CD4-positive, alpha-beta T cell (primary cell): ENCODE results near the gene GAS2L2. TPM values are rescaled to one million over a fixed set of nuclear protein-coding genes. Genes with fewer than 3 reads are reported as not detected.

Experiments used
- ATAC-seq: fragments of 200-7000 bp; cut with Tn5 transposase; one replicate; pipeline ENCODE4 v1.10.0; 2022; ENCODE audit warnings: mild to moderate bottlenecking; ENCODE audit not compliant: poor library complexity
- CTCF ChIA-PET: fragments of 350-600 bp; sonication (Branson Sonifier 250); formaldehyde crosslinking; loops from one replicate; lab custom pipeline; 2021; ENCODE audit warnings: antibody characterized with exemption, inconsistent platforms; lab: Charles Lee
- POLR2A ChIA-PET: fragments of 350-600 bp; sonication (Branson Sonifier 250); formaldehyde crosslinking; loops from one replicate; lab custom pipeline; 2021; ENCODE audit warnings: antibody characterized with exemption, inconsistent platforms; lab: Charles Lee
- DNase-seq, 14 experiments: peaks; one replicate each; pipeline ENCODE4 v3.0.0-alpha.2; 2013 to 2020; ENCODE audit warnings: mixed read lengths in 2 of 14
- H3K27ac ChIP-seq, 2 donors: one replicate each; pipeline versions ENCODE4 v1.5.1 to v1.7.0; 2013; ENCODE audit warnings: low read length in 2 of 2, low read depth in 1 of 2, mild to moderate bottlenecking in 1 of 2
- H3K27me3 ChIP-seq, 2 experiments: 1 replicate in 1 of 2; 2 replicates in 1 of 2; pipeline versions ENCODE4 v1.6.1 to v1.7.0; 2013; ENCODE audit warnings: low read length in 2 of 2, control low read depth in 1 of 2, mild to moderate bottlenecking in 1 of 2, moderate library complexity in 1 of 2; ENCODE audit not compliant: insufficient read depth in 2 of 2, control insufficient read depth in 1 of 2
- H3K36me3 ChIP-seq: one replicate; pipeline ENCODE4 v1.6.1; 2013; ENCODE audit warnings: low read length, control low read depth; ENCODE audit not compliant: insufficient read depth
- H3K4me1 ChIP-seq: one replicate; pipeline ENCODE4 v1.6.1; 2013; ENCODE audit warnings: low read length, control low read depth; ENCODE audit not compliant: insufficient read depth
- H3K4me3 ChIP-seq: one replicate; pipeline ENCODE4 v1.5.1; 2013; ENCODE audit warnings: mild to moderate bottlenecking, low read length, moderate library complexity
- H3K9me3 ChIP-seq, 2 experiments: 1 replicate in 1 of 2; 2 replicates in 1 of 2; pipeline versions ENCODE4 v1.6.1 to v1.7.0; 2013; ENCODE audit warnings: low read length in 2 of 2, mild to moderate bottlenecking in 2 of 2, control low read depth in 1 of 2, moderate library complexity in 1 of 2; ENCODE audit not compliant: control insufficient read depth in 1 of 2, insufficient read depth in 1 of 2
- H3K27ac Mint-ChIP-seq: one replicate; pipeline ENCODE4 v1.8.0; 2020; ENCODE audit warnings: mixed read lengths
- H3K27me3 Mint-ChIP-seq: one replicate; pipeline ENCODE4 v1.8.0; 2021; ENCODE audit warnings: mixed read lengths
- H3K36me3 Mint-ChIP-seq: one replicate; pipeline ENCODE4 v1.8.0; 2021; ENCODE audit warnings: low read depth, mixed read lengths
- H3K4me1 Mint-ChIP-seq: one replicate; pipeline ENCODE4 v1.8.0; 2021; ENCODE audit warnings: low read depth, mixed read lengths
- H3K4me3 Mint-ChIP-seq: one replicate; pipeline ENCODE4 v1.8.0; 2020; ENCODE audit warnings: mild to moderate bottlenecking, mixed read lengths
- H3K9me3 Mint-ChIP-seq: one replicate; pipeline ENCODE4 v1.8.0; 2020; ENCODE audit warnings: mixed read lengths
- intact Hi-C, 2 experiments: fragments of 100-400 bp; cut with DNase I in 1 of 2; cut with micrococcal nuclease in 1 of 2; formaldehyde crosslinking; loops; one replicate each; pipeline versions ENCODE4 v1.15.1 to v1.9.0; 2023 to 2025; cut with DNase I, micrococcal nuclease
- total RNA-seq, 174 experiments: library from RNA in 2 of 174; stranded (reverse) in 2 of 174; gene quantifications; one replicate each; pipeline ENCODE4 v1.2.3 and lab custom pipeline; 2021 to 2026
- TF ChIP-seq, protein P1 (sequence below): fragments of 200-600 bp; IDR thresholded peaks from one replicate; pipeline ENCODE4 v1.8.0; 2022; ENCODE audit warnings: antibody characterized with exemption, mild to moderate bottlenecking

GAS2L2 gene
- total RNA-seq, 2 experiments from 2014 or later, result 0.19 to 0.22 TPM

DNA sequence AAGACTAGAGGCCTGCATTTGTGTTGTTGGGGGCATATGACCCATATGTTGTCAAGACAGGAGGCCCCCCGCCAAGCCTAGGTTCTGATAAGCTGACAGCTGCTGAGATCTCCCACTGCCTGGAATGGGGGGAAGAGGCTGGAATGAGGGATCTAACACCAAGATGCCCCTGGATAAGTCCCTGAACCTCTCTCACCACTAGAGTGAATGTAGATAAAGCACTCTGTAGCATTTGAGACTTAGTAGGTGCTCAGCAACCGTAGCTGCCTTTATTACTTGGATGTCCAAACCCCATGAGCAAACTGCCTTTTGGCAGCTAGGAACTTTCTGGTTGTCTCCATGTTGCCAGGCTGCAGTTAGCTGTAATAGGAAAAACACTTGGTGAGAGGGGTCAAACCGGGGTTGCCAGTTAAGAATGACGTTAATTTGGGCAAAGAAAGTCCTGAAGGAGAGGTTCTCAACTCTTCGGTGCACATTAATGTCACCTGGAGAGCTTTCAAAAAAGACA, 26.0 kb downstream of the GAS2L2 start:
- Histone ChIP-seq H3K4me1 (peaks cover 14% of the 10 kb centered on the region), H3K27ac (no peak overlapping the region), H3K27me3 (no peaks in the 10 kb centered on the region), H3K9me3 (no peaks in the 10 kb centered on the region), H3K36me3 (peaks cover 51% of the 10 kb centered on the region), H3K4me3 (no peak overlapping the region)
- Mint-ChIP-seq H3K27ac (no peak overlapping the region), H3K9me3 (no peaks in the 10 kb centered on the region), H3K4me1 (peaks cover 16% of the 10 kb centered on the region), H3K36me3 (peaks cover 57% of the 10 kb centered on the region), H3K4me3 (no peak overlapping the region), H3K27me3 (no peaks in the 10 kb centered on the region)
- CTCF ChIA-PET, result interaction anchor here (1.6 kb wide), 1 partner anchor 9 kb away, joined by 4 read pairs; no protein-coding TSS in a partner anchor
- DNase-seq (no peak), ATAC-seq (no peak)
- TF ChIP-seq, protein P1, sequence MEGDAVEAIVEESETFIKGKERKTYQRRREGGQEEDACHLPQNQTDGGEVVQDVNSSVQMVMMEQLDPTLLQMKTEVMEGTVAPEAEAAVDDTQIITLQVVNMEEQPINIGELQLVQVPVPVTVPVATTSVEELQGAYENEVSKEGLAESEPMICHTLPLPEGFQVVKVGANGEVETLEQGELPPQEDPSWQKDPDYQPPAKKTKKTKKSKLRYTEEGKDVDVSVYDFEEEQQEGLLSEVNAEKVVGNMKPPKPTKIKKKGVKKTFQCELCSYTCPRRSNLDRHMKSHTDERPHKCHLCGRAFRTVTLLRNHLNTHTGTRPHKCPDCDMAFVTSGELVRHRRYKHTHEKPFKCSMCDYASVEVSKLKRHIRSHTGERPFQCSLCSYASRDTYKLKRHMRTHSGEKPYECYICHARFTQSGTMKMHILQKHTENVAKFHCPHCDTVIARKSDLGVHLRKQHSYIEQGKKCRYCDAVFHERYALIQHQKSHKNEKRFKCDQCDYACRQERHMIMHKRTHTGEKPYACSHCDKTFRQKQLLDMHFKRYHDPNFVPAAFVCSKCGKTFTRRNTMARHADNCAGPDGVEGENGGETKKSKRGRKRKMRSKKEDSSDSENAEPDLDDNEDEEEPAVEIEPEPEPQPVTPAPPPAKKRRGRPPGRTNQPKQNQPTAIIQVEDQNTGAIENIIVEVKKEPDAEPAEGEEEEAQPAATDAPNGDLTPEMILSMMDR, result no peak
- POLR2A ChIA-PET, result no interaction called here
- intact Hi-C loops, result no loop called here

DNA sequence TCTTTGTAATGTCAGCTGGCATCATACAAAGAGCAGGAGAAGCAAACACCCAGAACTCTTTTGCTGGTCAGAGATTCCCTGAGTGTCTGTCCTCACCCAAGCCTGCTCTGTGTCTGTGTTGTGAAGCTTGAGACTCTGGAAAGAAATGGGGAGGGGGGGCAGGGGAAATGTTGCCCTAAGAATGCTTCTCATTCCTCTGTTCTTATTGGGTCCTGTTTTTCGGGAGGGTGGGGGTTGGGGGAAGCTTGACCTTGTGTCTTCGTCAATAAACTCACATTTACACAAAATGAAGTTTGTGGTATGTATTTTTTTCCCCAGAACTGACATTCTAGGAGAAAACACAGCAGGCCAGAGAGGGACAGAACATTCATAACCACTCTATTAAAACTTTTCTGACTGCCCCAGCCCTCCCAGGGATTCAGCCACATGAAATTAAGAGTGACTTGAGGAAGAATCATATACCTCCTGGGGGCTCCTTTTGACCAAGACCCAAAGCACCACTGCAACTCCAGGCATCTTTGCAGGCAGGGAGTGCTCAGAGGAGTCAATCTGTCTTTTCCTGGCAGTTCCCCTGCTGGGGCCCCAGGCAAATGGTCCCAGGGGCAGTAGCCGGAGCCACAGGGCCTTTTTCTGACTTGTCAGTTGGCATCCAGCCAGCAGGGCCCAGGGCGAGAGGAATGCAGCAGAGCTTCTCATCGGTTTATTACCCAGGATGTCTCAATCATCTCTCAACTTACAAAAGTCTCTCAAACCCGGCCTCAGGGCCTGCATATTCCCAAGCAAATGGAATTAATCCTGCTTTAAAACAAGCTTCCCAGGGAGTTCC, 26.7 kb downstream of the GAS2L2 start:
- Histone ChIP-seq H3K36me3 (peaks cover 58% of the 10 kb centered on the region), H3K27me3 (no peaks in the 10 kb centered on the region), H3K4me3 (no peak overlapping the region), H3K9me3 (no peaks in the 10 kb centered on the region), H3K4me1 (peaks cover 12% of the 10 kb centered on the region), H3K27ac (no peak overlapping the region)
- POLR2A ChIA-PET, result interaction anchor here (0.8 kb wide), 1 partner anchor 148 kb away, joined by 3 read pairs; no protein-coding TSS in a partner anchor
- Mint-ChIP-seq H3K27me3 (no peaks in the 10 kb centered on the region), H3K4me1 (peaks cover 16% of the 10 kb centered on the region), H3K4me3 (no peak overlapping the region), H3K9me3 (no peaks in the 10 kb centered on the region), H3K36me3 (peaks cover 62% of the 10 kb centered on the region), H3K27ac (no peak overlapping the region)
- no peak for DNase-seq
- CTCF ChIA-PET, result interaction anchor here (1.6 kb wide), 1 partner anchor 10 kb away, joined by 4 read pairs; no protein-coding TSS in a partner anchor
- no peak for ATAC-seq
- intact Hi-C loops, result no loop called here
- TF ChIP-seq, protein P1, result no peak

DNA sequence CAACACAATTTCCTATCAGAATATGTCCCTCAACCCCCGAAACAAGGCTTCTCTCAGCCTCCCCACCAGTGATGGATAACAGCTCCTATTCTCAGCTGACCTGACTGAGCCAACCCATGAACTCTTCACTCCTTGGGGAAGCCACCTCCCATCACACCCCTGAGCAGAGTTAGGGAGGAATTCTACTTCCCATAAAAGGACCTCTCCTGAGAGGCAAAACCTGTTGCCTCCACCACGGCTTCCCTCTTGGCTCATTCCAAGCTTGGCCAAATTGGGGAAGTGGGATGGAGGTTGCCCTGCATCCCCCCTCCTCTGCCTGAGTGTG, 27.3 kb downstream of the GAS2L2 start:
- DNase-seq (no peak), ATAC-seq (no peak)
- no peak overlapping the region for H3K4me3 Mint-ChIP-seq
- Histone ChIP-seq H3K4me1 (peaks cover 6% of the 10 kb centered on the region), H3K4me3 (no peak overlapping the region), H3K27me3 (no peaks in the 10 kb centered on the region), H3K9me3 (no peaks in the 10 kb centered on the region), H3K36me3 (peaks cover 63% of the 10 kb centered on the region), H3K27ac (no peak overlapping the region)
- ChIA-PET CTCF (no interaction called here), POLR2A (interaction anchor here (0.8 kb wide), 1 partner anchor 147 kb away, joined by 3 read pairs; no protein-coding TSS in a partner anchor)
- no peak overlapping the region for H3K27ac Mint-ChIP-seq
- H3K36me3 Mint-ChIP-seq, result peaks cover 68% of the 10 kb centered on the region
- TF ChIP-seq, protein P1, result no peak
- H3K9me3 Mint-ChIP-seq, result no peaks in the 10 kb centered on the region
- no peaks in the 10 kb centered on the region for H3K27me3 Mint-ChIP-seq
- intact Hi-C loops, result no loop called here
- peaks cover 10% of the 10 kb centered on the region for H3K4me1 Mint-ChIP-seq
